GM12878 (cell line): Measurements from ENCODE around the gene ENPP1. TPM values are rescaled to one million over a fixed set of nuclear protein-coding genes. Genes with fewer than 3 reads are reported as not detected.

Source experiments
- ATAC-seq: fragments of 200-7000 bp; cut with Tn5 transposase; 3 replicates; pipeline ENCODE4 v1.9.1; 2020; ENCODE audit warnings: mild to moderate bottlenecking, moderate library complexity
- BruUV-seq: library from RNA; stranded (reverse); fragments of 400-500 nt; replicated peaks from 2 replicates; lab custom pipeline; 2021; lab: Mats Ljungman, UMichigan
- CTCF ChIA-PET: fragments of 300-600 bp; sonication (Branson Sonifier 250); formaldehyde crosslinking; extraction: SDS; loops from one replicate; lab custom pipeline; 2021; ENCODE audit warnings: inconsistent platforms; lab: Yijun Ruan, JAX
- POLR2A ChIA-PET: fragments of 350-600 bp; formaldehyde crosslinking; extraction: SDS; loops from one replicate; lab custom pipeline; 2021; ENCODE audit warnings: inconsistent platforms; lab: Charles Lee
- RAD21 ChIA-PET: fragments of 300-600 bp; sonication (Branson Sonifier 250); formaldehyde crosslinking; loops from one replicate; lab custom pipeline; 2023; ENCODE audit warnings: antibody characterized with exemption; ENCODE audit not compliant: unreplicated experiment; lab: Charles Lee
- SMC1A ChIA-PET: fragments of 300-600 bp; sonication (Branson Sonifier 250); formaldehyde crosslinking; loops from one replicate; lab custom pipeline; 2023; ENCODE audit not compliant: unreplicated experiment, uncharacterized antibody; lab: Charles Lee
- DNase-seq: peaks from one replicate; pipeline ENCODE4 v3.0.0-alpha.2; 2011; ENCODE audit warnings: low read depth, low spot score
- FAIRE-seq: peaks from 3 replicates; lab custom pipeline; 2011; peaks lifted over from hg19 to GRCh38; lab: Jason Lieb, UNC
- H2AFZ ChIP-seq: 2 replicates; pipeline ENCODE4 v1.6.0; 2011; ENCODE audit warnings: low read depth, low read length, control low read depth; ENCODE audit not compliant: control insufficient read depth
- H3K27ac ChIP-seq: 2 replicates; pipeline ENCODE4 v1.5.1; 2011; ENCODE audit warnings: control low read depth; ENCODE audit not compliant: control insufficient read depth, insufficient read depth
- H3K27me3 ChIP-seq, 2 experiments: replicated peaks in 1 of 2; 2 replicates each; pipeline versions ENCODE4 v1.6.0 to v1.6.1; 2011; ENCODE audit warnings: low read length in 1 of 2; ENCODE audit not compliant: control insufficient read depth in 2 of 2, insufficient read depth in 2 of 2
- H3K36me3 ChIP-seq, 2 experiments: 2 replicates each; pipeline ENCODE4 v1.5.1; 2011; ENCODE audit warnings: low read length in 1 of 2; ENCODE audit not compliant: control insufficient read depth in 2 of 2, insufficient read depth in 2 of 2
- H3K4me1 ChIP-seq: 2 replicates; pipeline ENCODE4 v1.6.1; 2011; ENCODE audit warnings: mild to moderate bottlenecking, low read length, moderate library complexity, mixed read lengths; ENCODE audit not compliant: control insufficient read depth, insufficient read depth
- H3K4me2 ChIP-seq: 2 replicates; pipeline ENCODE4 v1.6.0; 2011; ENCODE audit warnings: control low read depth; ENCODE audit not compliant: control insufficient read depth, insufficient read depth
- H3K4me3 ChIP-seq: fragments of 200-600 bp; sonication (generic); 2 replicates; pipeline ENCODE4 v1.5.1; 2016
- H3K79me2 ChIP-seq: 2 replicates; pipeline ENCODE4 v1.6.0; 2011; ENCODE audit warnings: low read length; ENCODE audit not compliant: control insufficient read depth, insufficient read depth
- H3K9ac ChIP-seq: 2 replicates; pipeline ENCODE4 v1.8.0; 2011; ENCODE audit warnings: low read length, control low read depth, mixed read lengths; ENCODE audit not compliant: control insufficient read depth, insufficient read depth
- H3K9me3 ChIP-seq: replicated peaks from 3 replicates; pipeline ENCODE4 v1.5.1; 2011; ENCODE audit warnings: mild to moderate bottlenecking, low read length; ENCODE audit not compliant: control insufficient read depth, insufficient read depth
- H4K20me1 ChIP-seq: 2 replicates; pipeline ENCODE4 v1.6.0; 2011; ENCODE audit not compliant: control insufficient read depth, insufficient read depth
- ATF7 ChIP-seq: fragments of 450-650 bp; IDR thresholded peaks from 2 replicates; pipeline ENCODE4 v1.6.1; 2016; ENCODE audit warnings: low read depth, mild to moderate bottlenecking
- CREB1 ChIP-seq: IDR thresholded peaks from 2 replicates; pipeline ENCODE4 v1.6.1; 2012; ENCODE audit warnings: low read depth, mild to moderate bottlenecking, inconsistent platforms
- ELK1 ChIP-seq: IDR thresholded peaks from 2 replicates; pipeline ENCODE4 v1.6.1; 2012; ENCODE audit warnings: low read depth, low read length, improper control_type of control experiment
- FOS ChIP-seq: IDR thresholded peaks from 3 replicates; pipeline ENCODE4 v1.6.1; 2011; ENCODE audit warnings: borderline replicate concordance; ENCODE audit not compliant: insufficient read length; ENCODE audit errors: extremely low read depth
- FOXK2 ChIP-seq: fragments of 450-650 bp; IDR thresholded peaks from 2 replicates; pipeline ENCODE4 v1.6.1; 2017; ENCODE audit warnings: mild to moderate bottlenecking, moderate library complexity
- KDM1A ChIP-seq: fragments of 200-600 bp; sonication (generic); IDR thresholded peaks from 2 replicates; pipeline ENCODE4 v1.6.1; 2016; ENCODE audit warnings: borderline replicate concordance
- PML ChIP-seq: IDR thresholded peaks from 2 replicates; pipeline ENCODE4 v1.6.1; 2012; ENCODE audit warnings: low read length, inconsistent platforms
- RUNX3 ChIP-seq: IDR thresholded peaks from 2 replicates; pipeline ENCODE4 v1.6.1; 2012; ENCODE audit warnings: low read length, inconsistent platforms
- SMAD5 ChIP-seq: IDR thresholded peaks from 2 replicates; pipeline ENCODE4 v1.6.1; 2016; ENCODE audit warnings: antibody characterized with exemption, low read depth
- SMARCA5 ChIP-seq: fragments of 450-650 bp; IDR thresholded peaks from 2 replicates; pipeline ENCODE4 v1.6.1; 2017; ENCODE audit warnings: mild to moderate bottlenecking
- SREBF1 ChIP-seq: IDR thresholded peaks from 2 replicates; pipeline ENCODE4 v1.6.1; 2012; ENCODE audit warnings: mild to moderate bottlenecking, low read length
- TCF3 ChIP-seq: IDR thresholded peaks from 2 replicates; pipeline ENCODE4 v1.6.1; 2012; ENCODE audit warnings: low read depth, mild to moderate bottlenecking, low read length, borderline replicate concordance; ENCODE audit not compliant: insufficient read depth
- WGBS: methylation state at CpG from one replicate; pipeline ENCODE4 v1.1.6; 2016; ENCODE audit warnings: low lambda C conversion rate; ENCODE audit not compliant: insufficient replicate concordance, insufficient coverage; ENCODE audit errors: missing lambda C conversion rate; 5-methylcytosine and 5-hydroxymethylcytosine counted together
- in situ Hi-C: fragments of 300-500 bp; cut with MboI; formaldehyde crosslinking; loops from 9 replicates; pipeline ENCODE4 v1.14.3; 2018; ENCODE audit warnings: mixed read lengths
- intact Hi-C: fragments of 100-400 bp; cut with micrococcal nuclease; formaldehyde crosslinking; loops from one replicate; pipeline ENCODE4 v1.14.2; 2022; ENCODE audit not compliant: unreplicated experiment
- polyA plus RNA-seq, 11 experiments: library from polyadenylated mRNA; depleted of rRNA in 4 of 11; unstranded in 6 of 11; stranded (reverse) in 5 of 11; fragments of >200 nt; fragmentation: Nextera tagmentation in 4 of 11; fragmentation: Illumina TruSeq in 1 of 11; extraction: Ambion mirVana in 4 of 11; extraction: Trizol in 1 of 11; gene quantifications; 1 replicate in 1 of 11; 2 replicates in 10 of 11; pipeline versions ENCODE4 v1.2.1 to v1.2.3, GENCODE V29; 2011 to 2016; ENCODE audit warnings: inconsistent platforms in 2 of 11, missing spikeins in 2 of 11, low read depth in 1 of 11
- total RNA-seq, 4 experiments: library from RNA; depleted of rRNA in 3 of 4; stranded (reverse); fragments of >200 nt in 3 of 4; fragmentation: Illumina TruSeq in 1 of 4; extraction: Trizol in 1 of 4; gene quantifications; 2 replicates each; pipeline versions ENCODE4 v1.2.1 to v1.2.3, GENCODE V29; 2013 to 2021
- TF ChIP-seq, protein P1 (sequence below): fragments of 450-650 bp; IDR thresholded peaks from 2 replicates; pipeline ENCODE4 v1.6.1; 2017; ENCODE audit warnings: mild to moderate bottlenecking
- TF ChIP-seq, protein P2 (sequence below): IDR thresholded peaks from 2 replicates; pipeline ENCODE4 v1.6.1; 2011; ENCODE audit warnings: low read depth, mild to moderate bottlenecking, low read length, moderate library complexity, borderline replicate concordance; ENCODE audit errors: extremely low read depth
- TF ChIP-seq, protein P3 (sequence below): fragments of 450-650 bp; formaldehyde crosslinking; IDR thresholded peaks from 2 replicates; pipeline ENCODE4 v1.5.0; 2022; ENCODE audit warnings: mild to moderate bottlenecking, missing genetic modification characterization

The ENPP1 gene
- total and polyA plus RNA-seq, 10 of the 15 experiments (the other 5 are each of a cell fraction or from before 2014, with no cell fraction given): 0.03 to 0.05 TPM; not detected in 8

- WGBS: 15% methylated on average over 3 of the region's 3 CpGs
- Histone ChIP-seq H4K20me1 (no peaks in the 10 kb centered on the region), H3K36me3 (no peaks in the 10 kb centered on the region), H2AFZ (no peak overlapping the region), H3K4me1 (no peaks in the 10 kb centered on the region), H3K27ac (no peak overlapping the region), H3K4me2 (no peak overlapping the region), H3K4me3 (no peak overlapping the region), H3K9ac (no peak overlapping the region), H3K79me2 (no peaks in the 10 kb centered on the region), H3K9me3 (no peaks in the 10 kb centered on the region), H3K27me3 (peaks cover 0 to 1% of the 10 kb centered on the region in 2 experiments; a peak in 2 of 4 replicates)
- intact Hi-C loops (no loop called here), in situ Hi-C loops (no loop called here)
- no peak for DNase-seq
- ATAC-seq: no peak
- no TSS peak for BruUV-seq
- FAIRE-seq: no peak
- ChIA-PET CTCF (interaction anchor here (1.0 to 1.9 kb wide), 3 partner anchors 11 to 101 kb away, joined by 3 to 4 read pairs (median 3); no protein-coding TSS in a partner anchor), SMC1A (interaction anchor here (0.8 kb wide), 1 partner anchor 15 kb away, joined by 3 read pairs; no protein-coding TSS in a partner anchor), POLR2A (no interaction called here), RAD21 (no interaction called here)
- TF ChIP-seq CREB1: no peak
- no peak for TF ChIP-seq FOS
- no peak for TF ChIP-seq SMAD5
- TF ChIP-seq SMARCA5: no peak
- no peak for TF ChIP-seq ATF7
- no peak for TF ChIP-seq RUNX3
- TF ChIP-seq, protein P1, sequence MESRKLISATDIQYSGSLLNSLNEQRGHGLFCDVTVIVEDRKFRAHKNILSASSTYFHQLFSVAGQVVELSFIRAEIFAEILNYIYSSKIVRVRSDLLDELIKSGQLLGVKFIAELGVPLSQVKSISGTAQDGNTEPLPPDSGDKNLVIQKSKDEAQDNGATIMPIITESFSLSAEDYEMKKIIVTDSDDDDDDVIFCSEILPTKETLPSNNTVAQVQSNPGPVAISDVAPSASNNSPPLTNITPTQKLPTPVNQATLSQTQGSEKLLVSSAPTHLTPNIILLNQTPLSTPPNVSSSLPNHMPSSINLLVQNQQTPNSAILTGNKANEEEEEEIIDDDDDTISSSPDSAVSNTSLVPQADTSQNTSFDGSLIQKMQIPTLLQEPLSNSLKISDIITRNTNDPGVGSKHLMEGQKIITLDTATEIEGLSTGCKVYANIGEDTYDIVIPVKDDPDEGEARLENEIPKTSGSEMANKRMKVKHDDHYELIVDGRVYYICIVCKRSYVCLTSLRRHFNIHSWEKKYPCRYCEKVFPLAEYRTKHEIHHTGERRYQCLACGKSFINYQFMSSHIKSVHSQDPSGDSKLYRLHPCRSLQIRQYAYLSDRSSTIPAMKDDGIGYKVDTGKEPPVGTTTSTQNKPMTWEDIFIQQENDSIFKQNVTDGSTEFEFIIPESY: no peak
- TF ChIP-seq, protein P2, sequence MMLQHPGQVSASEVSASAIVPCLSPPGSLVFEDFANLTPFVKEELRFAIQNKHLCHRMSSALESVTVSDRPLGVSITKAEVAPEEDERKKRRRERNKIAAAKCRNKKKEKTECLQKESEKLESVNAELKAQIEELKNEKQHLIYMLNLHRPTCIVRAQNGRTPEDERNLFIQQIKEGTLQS: no peak
- TF ChIP-seq KDM1A: no peak
- TF ChIP-seq, protein P3, sequence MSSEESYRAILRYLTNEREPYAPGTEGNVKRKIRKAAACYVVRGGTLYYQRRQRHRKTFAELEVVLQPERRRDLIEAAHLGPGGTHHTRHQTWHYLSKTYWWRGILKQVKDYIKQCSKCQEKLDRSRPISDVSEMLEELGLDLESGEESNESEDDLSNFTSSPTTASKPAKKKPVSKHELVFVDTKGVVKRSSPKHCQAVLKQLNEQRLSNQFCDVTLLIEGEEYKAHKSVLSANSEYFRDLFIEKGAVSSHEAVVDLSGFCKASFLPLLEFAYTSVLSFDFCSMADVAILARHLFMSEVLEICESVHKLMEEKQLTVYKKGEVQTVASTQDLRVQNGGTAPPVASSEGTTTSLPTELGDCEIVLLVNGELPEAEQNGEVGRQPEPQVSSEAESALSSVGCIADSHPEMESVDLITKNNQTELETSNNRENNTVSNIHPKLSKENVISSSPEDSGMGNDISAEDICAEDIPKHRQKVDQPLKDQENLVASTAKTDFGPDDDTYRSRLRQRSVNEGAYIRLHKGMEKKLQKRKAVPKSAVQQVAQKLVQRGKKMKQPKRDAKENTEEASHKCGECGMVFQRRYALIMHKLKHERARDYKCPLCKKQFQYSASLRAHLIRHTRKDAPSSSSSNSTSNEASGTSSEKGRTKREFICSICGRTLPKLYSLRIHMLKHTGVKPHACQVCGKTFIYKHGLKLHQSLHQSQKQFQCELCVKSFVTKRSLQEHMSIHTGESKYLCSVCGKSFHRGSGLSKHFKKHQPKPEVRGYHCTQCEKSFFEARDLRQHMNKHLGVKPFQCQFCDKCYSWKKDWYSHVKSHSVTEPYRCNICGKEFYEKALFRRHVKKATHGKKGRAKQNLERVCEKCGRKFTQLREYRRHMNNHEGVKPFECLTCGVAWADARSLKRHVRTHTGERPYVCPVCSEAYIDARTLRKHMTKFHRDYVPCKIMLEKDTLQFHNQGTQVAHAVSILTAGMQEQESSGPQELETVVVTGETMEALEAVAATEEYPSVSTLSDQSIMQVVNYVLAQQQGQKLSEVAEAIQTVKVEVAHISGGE (CRISPR knock-in tag): no peak
- TF ChIP-seq SREBF1: no peak
- TF ChIP-seq FOXK2: no peak
- TF ChIP-seq TCF3: no peak
- no peak for TF ChIP-seq ELK1
- no peak for TF ChIP-seq PML
These were observed 6.2 kb downstream of the ENPP1 start for GRCh38 chr6:131813991-131814390.
